ENCODE measurements around the gene GAK. TPM values are rescaled to one million over a fixed set of nuclear protein-coding genes. Genes with fewer than 3 reads are reported as not detected.

Gene GAK
- total and polyA plus RNA-seq, 2 of the 13 experiments (the other 11 are each of a cell fraction or from before 2014, with no cell fraction given): 17.5 to 44.3 TPM

- 0 out of 2 replicates have a peak, but pooled peaks have one; percentile 10 for TF ChIP-seq CEBPB (IDR thresholded peaks at IDR 0.05; ENCODE audit: borderline replicate concordance, low read depth, low read length)
- TF ChIP-seq NFE2L2 (IDR thresholded peaks at IDR 0.05; ENCODE audit: low read length): no peak
- peak; percentile 61 for TF ChIP-seq ZNF781 (CRISPR knock-in tag; IDR thresholded peaks at IDR 0.05; ENCODE audit: borderline replicate concordance, not compliant biosample characterization)
- no peak for TF ChIP-seq SYNCRIP (IDR thresholded peaks at IDR 0.05; ENCODE audit: insufficient read depth, low read depth, low read length)
- no peak; the same call in 1 of the 2 replicates for TF ChIP-seq ZNF878 (CRISPR knock-in tag; IDR thresholded peaks at IDR 0.05)
- TF ChIP-seq ZNF788 (CRISPR knock-in tag; IDR thresholded peaks at IDR 0.05; ENCODE audit: borderline replicate concordance): peak; percentile 25; the same call in 1 of the 2 replicates
- TF ChIP-seq ZNF761 (CRISPR knock-in tag; conservative IDR thresholded peaks at IDR 0.05): no peak
- peak; percentile 61 for TF ChIP-seq HOXA3 (CRISPR knock-in tag; IDR thresholded peaks at IDR 0.05)
- no peak for TF ChIP-seq ZNF678 (CRISPR knock-in tag; IDR thresholded peaks at IDR 0.05)
- TF ChIP-seq POLR2AphosphoS2 (IDR thresholded peaks at IDR 0.05; ENCODE audit: low read depth, low read length): no peak
- TF ChIP-seq GLMP (CRISPR knock-in tag; IDR thresholded peaks at IDR 0.05; ENCODE audit: borderline replicate concordance): no peak
- TF ChIP-seq ZNF138 (CRISPR knock-in tag; IDR thresholded peaks at IDR 0.05; ENCODE audit: low read depth): no peak
- no peak for TF ChIP-seq PHF20 (CRISPR knock-in tag; IDR thresholded peaks at IDR 0.05)
- peak; percentile 62; the same call in 1 of the 2 replicates for TF ChIP-seq HHEX (CRISPR knock-in tag; IDR thresholded peaks at IDR 0.05)
- no peak for TF ChIP-seq HCFC1 (IDR thresholded peaks at IDR 0.05; ENCODE audit: low read depth, low read length)
- no peak for TF ChIP-seq SOX6 (IDR thresholded peaks at IDR 0.05)
- peak; percentile 90 for TF ChIP-seq SOX6 (CRISPR knock-in tag; IDR thresholded peaks at IDR 0.05)
- no peak; the same call in 1 of the 2 replicates for TF ChIP-seq GATAD1 (CRISPR knock-in tag; IDR thresholded peaks at IDR 0.05)
- TF ChIP-seq HMG20B (CRISPR knock-in tag; conservative IDR thresholded peaks at IDR 0.05): peak; percentile 93
- no peak for TF ChIP-seq ZNF652 (CRISPR knock-in tag; IDR thresholded peaks at IDR 0.05; ENCODE audit: borderline replicate concordance, low read depth)
- no peak for TF ChIP-seq HNRNPL (IDR thresholded peaks at IDR 0.05; ENCODE audit: low read depth, low read length)
- TF ChIP-seq AHR (CRISPR knock-in tag; IDR thresholded peaks at IDR 0.05): no peak
- TF ChIP-seq THAP11 (CRISPR knock-in tag; IDR thresholded peaks at IDR 0.05): peak; percentile 43; the same call in 1 of the 2 replicates
- TF ChIP-seq ZNF441 (CRISPR knock-in tag; IDR thresholded peaks at IDR 0.05; ENCODE audit: borderline replicate concordance): 0 out of 2 replicates have a peak, but pooled peaks have one; percentile 26
- TF ChIP-seq EP300 (IDR thresholded peaks at IDR 0.05; ENCODE audit: low read depth in 2 of 2, low read length in 2 of 2): peak in 1 of 2 experiments; percentile 67; a peak in 3 of 4 replicates
- peak; percentile 65 for TF ChIP-seq EP300 (CRISPR knock-in tag; IDR thresholded peaks at IDR 0.05; ENCODE audit: borderline replicate concordance)
- TF ChIP-seq DNMT3B (CRISPR knock-in tag; conservative IDR thresholded peaks at IDR 0.05): no peak
- no peak for TF ChIP-seq DBP (CRISPR knock-in tag; IDR thresholded peaks at IDR 0.05; ENCODE audit: not compliant biosample characterization)
- no peak for TF ChIP-seq ZNF362 (CRISPR knock-in tag; IDR thresholded peaks at IDR 0.05; ENCODE audit: borderline replicate concordance)
- no peak for TF ChIP-seq MXD4 (CRISPR knock-in tag; IDR thresholded peaks at IDR 0.05)
- TF ChIP-seq ZC3H13 (CRISPR knock-in tag; IDR thresholded peaks at IDR 0.05): no peak
These were observed 116.5 kb downstream of the GAK start (continued) for GRCh38 chr4:815464-816146.
